ENCODE measurements around the gene TBC1D22B. TPM values are rescaled to one million over a fixed set of nuclear protein-coding genes. Genes with fewer than 3 reads are reported as not detected.
A peak's percentile ranks its signal among the peaks of the same experiment; 100 is the strongest.

The TBC1D22B gene
- total RNA-seq, 1 experiment from 2014 or later = 9.1 TPM

GRCh38 chr6:37218511-37218910 lies 39.1 kb upstream of the TBC1D22B start:
- H3K9me3 ChIP-seq (ENCODE audit: low read length) = no peaks in the 10 kb centered on the region
- H3K79me2 ChIP-seq (ENCODE audit: low read length) = no peaks in the 10 kb centered on the region
- no peaks in the 10 kb centered on the region for H3K36me3 ChIP-seq (ENCODE audit: low read depth, low read length)
- no peak overlapping the region for H3K4me2 ChIP-seq (ENCODE audit: low read length)
- BruUV-seq (replicated peaks) = no TSS peak
- H3K9ac ChIP-seq (ENCODE audit: low read length) = no peak overlapping the region
- intact Hi-C loops (cut with micrococcal nuclease) = loop anchor here (10.0 kb wide), 1 partner anchor 454 kb away; no protein-coding TSS in a partner anchor
- no peaks in the 10 kb centered on the region for H3K27me3 ChIP-seq (ENCODE audit: low read length)
- H2AFZ ChIP-seq (ENCODE audit: low read length) = no peak overlapping the region
- CTCF ChIA-PET = no interaction called here
- no peak overlapping the region for H3K27ac ChIP-seq (ENCODE audit: low read length)
- H3K9me2 ChIP-seq (replicated peaks; ENCODE audit: low read length) = no peaks in the 10 kb centered on the region
- POLR2A ChIA-PET (ENCODE audit: unreplicated experiment) = no interaction called here
- DNase-seq (no peak), ATAC-seq (no peak)
- TF ChIP-seq EZH2phosphoT487 (IDR thresholded peaks at IDR 0.05; ENCODE audit: borderline replicate concordance, low read length) (no peak), CTCF (conservative IDR thresholded peaks at IDR 0.05; ENCODE audit: low read depth, low read length) (no peak), EZH2 (IDR thresholded peaks at IDR 0.05; ENCODE audit: low read length, unreplicated experiment) (no peak)
- peaks cover 10% of the 10 kb centered on the region for H3K4me1 ChIP-seq (ENCODE audit: insufficient read depth, low read length)
- H4K20me1 ChIP-seq (ENCODE audit: low read length) = no peaks in the 10 kb centered on the region
- no peaks in the 10 kb centered on the region for H3F3A ChIP-seq (ENCODE audit: low read length, unreplicated experiment)
- no peak overlapping the region for H3K4me3 ChIP-seq (ENCODE audit: low read length)

- POLR2A ChIA-PET (ENCODE audit: unreplicated experiment) = interaction anchor here (0.7 kb wide), 1 partner anchor 36 kb away, joined by 4 read pairs; the partner anchor contains the start of genes TBC1D22B and TMEM217
Measured at GRCh38 chr6:37221585-37222124, 35.9 kb upstream of the TBC1D22B start.

More at GRCh38 chr6:37221585-37222124, 35.9 kb upstream of the TBC1D22B start:
- H2AFZ ChIP-seq (ENCODE audit: low read length) = peak overlapping the region; percentile 83
- intact Hi-C loops (cut with micrococcal nuclease) = no loop called here
- H3K36me3 ChIP-seq (ENCODE audit: low read depth, low read length) = no peaks in the 10 kb centered on the region
- no peaks in the 10 kb centered on the region for H3F3A ChIP-seq (ENCODE audit: low read length, unreplicated experiment)
- no peak overlapping the region for H3K27ac ChIP-seq (ENCODE audit: low read length)
- H4K20me1 ChIP-seq (ENCODE audit: low read length) = no peaks in the 10 kb centered on the region
- BruUV-seq (replicated peaks) = no TSS peak
- H3K9ac ChIP-seq (ENCODE audit: low read length) = no peak overlapping the region
- no peak; the same call in 1 of the 2 replicates for ATAC-seq
- H3K4me1 ChIP-seq (ENCODE audit: insufficient read depth, low read length) = peaks cover 8% of the 10 kb centered on the region
- H3K4me3 ChIP-seq (ENCODE audit: low read length) = peak overlapping the region; percentile 71
- no peaks in the 10 kb centered on the region for H3K9me2 ChIP-seq (replicated peaks; ENCODE audit: low read length)
- DNase-seq = no peak
- H3K9me3 ChIP-seq (ENCODE audit: low read length) = no peaks in the 10 kb centered on the region
- CTCF ChIA-PET = no interaction called here
- H3K79me2 ChIP-seq (ENCODE audit: low read length) = no peaks in the 10 kb centered on the region
- no peak for TF ChIP-seq CTCF (conservative IDR thresholded peaks at IDR 0.05; ENCODE audit: low read depth, low read length)
- TF ChIP-seq EZH2 (IDR thresholded peaks at IDR 0.05; ENCODE audit: low read length, unreplicated experiment) = no peak
- TF ChIP-seq EZH2phosphoT487 (IDR thresholded peaks at IDR 0.05; ENCODE audit: borderline replicate concordance, low read length) = no peak
- no peaks in the 10 kb centered on the region for H3K27me3 ChIP-seq (ENCODE audit: low read length)
- H3K4me2 ChIP-seq (ENCODE audit: low read length) = peak overlapping the region; percentile 87

Data from PC-3 (cell line).